HEK293T (cell line): ENCODE data around the gene IRAK4.

Experiments used
- ARNT ChIP-seq: fragments of 450-650 bp; IDR thresholded peaks from 2 replicates; pipeline ENCODE4 v1.6.1; 2017; ENCODE audit warnings: mild to moderate bottlenecking
- BHLHE40 ChIP-seq: fragments of 450-650 bp; IDR thresholded peaks from 2 replicates; pipeline ENCODE4 v1.6.1; 2016; ENCODE audit warnings: mild to moderate bottlenecking, moderate library complexity, borderline replicate concordance
- CTBP1 ChIP-seq: fragments of 450-650 bp; IDR thresholded peaks from 2 replicates; pipeline ENCODE4 v1.6.1; 2016; ENCODE audit warnings: borderline replicate concordance
- ELF4 ChIP-seq: fragments of 450-650 bp; IDR thresholded peaks from 2 replicates; pipeline ENCODE4 v1.6.1; 2017; ENCODE audit warnings: antibody characterized with exemption
- FOXA1 ChIP-seq: fragments of 450-650 bp; IDR thresholded peaks from 2 replicates; pipeline ENCODE4 v1.6.1; 2016; ENCODE audit warnings: mild to moderate bottlenecking
- FOXK2 ChIP-seq: fragments of 450-650 bp; IDR thresholded peaks from 2 replicates; pipeline ENCODE4 v1.6.1; 2016; ENCODE audit warnings: mild to moderate bottlenecking
- FOXM1 ChIP-seq: fragments of 450-650 bp; IDR thresholded peaks from 2 replicates; pipeline ENCODE4 v1.6.1; 2017; ENCODE audit warnings: mild to moderate bottlenecking, borderline replicate concordance
- HDGF ChIP-seq: fragments of 450-650 bp; IDR thresholded peaks from 2 replicates; pipeline ENCODE4 v1.6.1; 2017; ENCODE audit warnings: antibody characterized with exemption, borderline replicate concordance
- L3MBTL2 ChIP-seq: fragments of 450-650 bp; conservative IDR thresholded peaks from 2 replicates; pipeline ENCODE4 v1.6.1; 2016; ENCODE audit warnings: mild to moderate bottlenecking
- NFRKB ChIP-seq: fragments of 450-650 bp; IDR thresholded peaks from 2 replicates; pipeline ENCODE4 v1.6.1; 2016; ENCODE audit warnings: mild to moderate bottlenecking, moderate library complexity
- SP1 ChIP-seq: fragments of 450-650 bp; IDR thresholded peaks from 2 replicates; pipeline ENCODE4 v1.6.1; 2017
- TARDBP ChIP-seq: fragments of 450-650 bp; IDR thresholded peaks from 2 replicates; pipeline ENCODE4 v1.6.1; 2016
- ZNF384 ChIP-seq: fragments of 450-650 bp; IDR thresholded peaks from 2 replicates; pipeline ENCODE4 v1.6.1; 2016

- TF ChIP-seq FOXM1 (no peak), BHLHE40 (no peak), ELF4 (no peak), NFRKB (no peak), CTBP1 (no peak), FOXA1 (no peak), ARNT (no peak), ZNF384 (no peak), HDGF (no peak), FOXK2 (no peak), TARDBP (no peak), SP1 (no peak), L3MBTL2 (no peak)
Measured at GRCh38 chr12:43737646-43738045, 21.1 kb upstream of the IRAK4 start.
